Adrenal gland (tissue), 12 donors: ENCODE data around the gene SULT1C3. TPM values are rescaled to one million over a fixed set of nuclear protein-coding genes. Genes with fewer than 3 reads are reported as not detected.
A peak's percentile ranks its signal among the peaks of the same experiment; 100 is the strongest.

Experiments used
- DNase-seq, 7 donors: peaks; one replicate each; pipeline ENCODE4 v3.0.0-alpha.2; 2019 to 2020
- H3K27ac ChIP-seq, 5 donors: fragments of 200-600 bp; sonication (generic) in 4 of 5; 1 replicate in 3 of 5; 2 replicates in 2 of 5; pipeline versions ENCODE4 v1.5.1 to v1.8.0; 2016 to 2020; ENCODE audit warnings: mild to moderate bottlenecking in 1 of 5
- H3K27me3 ChIP-seq: fragments of 200-600 bp; 2 replicates; pipeline ENCODE4 v1.8.0; 2021
- H3K36me3 ChIP-seq, 2 donors: fragments of 200-600 bp; replicated peaks in 1 of 2; 1 replicate in 1 of 2; 2 replicates in 1 of 2; pipeline versions ENCODE4 v1.5.1 to v1.8.0; 2018 to 2022
- H3K4me1 ChIP-seq, 2 donors: fragments of 200-600 bp; replicated peaks in 1 of 2; 1 replicate in 1 of 2; 2 replicates in 1 of 2; pipeline versions ENCODE4 v1.5.1 to v1.8.0; 2018 to 2021
- H3K4me3 ChIP-seq, 4 donors: fragments of 200-600 bp; sonication (generic) in 3 of 4; one replicate each; pipeline ENCODE4 v1.5.1; 2016 to 2018
- H3K9me3 ChIP-seq, 3 donors: fragments of 200-600 bp; sonication (generic) in 1 of 3; replicated peaks in 1 of 3; 1 replicate in 2 of 3; 2 replicates in 1 of 3; pipeline versions ENCODE4 v1.5.1 to v1.8.0; 2016 to 2021
- POLR2A ChIP-seq, 2 donors: fragments of 450-650 bp; IDR thresholded peaks; one replicate each; pipeline ENCODE4 v1.6.1; 2017; ENCODE audit warnings: antibody characterized with exemption in 2 of 2, mild to moderate bottlenecking in 2 of 2, moderate library complexity in 1 of 2
- WGBS, 4 donors: extraction: QIAGEN DNeasy Blood & Tissue Kit in 2 of 4; methylation state at CpG; one replicate each; pipeline versions ENCODE4 v1.1.5 to v1.1.7; 2013 to 2017; 5-methylcytosine and 5-hydroxymethylcytosine counted together
- intact Hi-C, 2 donors: fragments of 100-400 bp; cut with DNase I; formaldehyde crosslinking; loops; one replicate each; pipeline versions ENCODE4 v1.14.1 to v1.15.0; 2022 to 2023
- polyA plus RNA-seq, 3 donors: library from polyadenylated mRNA; stranded (reverse); fragments of 200-250 nt in 2 of 3; fragments of 350-450 nt in 1 of 3; fragmentation: Illumina TruSeq in 1 of 3; extraction: RNeasy Lipid Tissue Mini Kit (QIAGEN cat#74804) in 1 of 3; gene quantifications; one replicate each; pipeline ENCODE4 v1.2.3, GENCODE V29; 2013 to 2014
- total RNA-seq, 9 donors: library from RNA; depleted of rRNA in 4 of 9; stranded (reverse); fragments of >200 nt in 4 of 9; fragments of 120-200 nt in 1 of 9; fragmentation: NEBNext Ultra II Directional in 1 of 9; extraction: Animal tissue kit (Norgen Biotek cat#: 25700) in 1 of 9; gene quantifications; one replicate each; pipeline versions ENCODE4 v1.1.0 to v1.2.4, GENCODE V29; 2013 to 2023
- TF ChIP-seq, protein P1 (sequence below), 6 experiments: fragments of 450-650 bp in 4 of 6; fragments of 200-600 bp in 2 of 6; sonication (generic) in 1 of 6; IDR thresholded peaks; 1 replicate in 5 of 6; 2 replicates in 1 of 6; pipeline versions ENCODE4 v1.5.1 to v1.8.0; 2016 to 2021; ENCODE audit warnings: antibody characterized with exemption in 6 of 6, mild to moderate bottlenecking in 2 of 6, moderate library complexity in 1 of 6
- donor health status: healthy with polysubstance abuse.
- donor health status: Bipolar disorder and iron deficiency.
- donor health status: DM: yes; HTN: yes; CAD: no.
- donor health status: DM: no; HTN: no; CAD: no.
- donor health status: DM: no; HTN: no; CAD: no.
- donor health status: DM: yes; HTN: yes; CAD: no.

SULT1C3 gene
- total and polyA plus RNA-seq, 12 donors: not detected

DNA sequence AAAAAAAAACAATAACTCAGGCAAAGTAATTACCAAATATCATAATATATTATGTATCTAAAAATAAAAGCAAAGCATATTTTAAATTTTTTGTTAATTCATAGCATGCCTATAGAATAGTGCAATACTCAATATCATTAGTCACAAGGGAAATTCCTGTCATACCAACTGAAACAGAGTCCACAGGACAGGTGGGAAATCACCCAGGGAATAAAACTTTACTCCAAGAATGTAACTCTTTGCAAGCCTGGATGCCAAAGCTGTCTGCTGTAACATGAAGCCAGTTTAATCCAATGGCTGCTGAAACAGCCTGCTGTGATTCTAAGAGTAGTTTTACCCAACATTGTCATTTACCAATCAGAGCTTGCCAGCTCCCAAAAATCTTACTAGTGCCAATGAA is 40.0 kb upstream of the SULT1C3 start:
- DNase-seq: no peak
- Histone ChIP-seq H3K36me3 (no peaks in the 10 kb centered on the region), H3K4me1 (no peaks in the 10 kb centered on the region), H3K27me3 (no peaks in the 10 kb centered on the region), H3K9me3 (no peaks in the 10 kb centered on the region), H3K27ac (no peak overlapping the region), H3K4me3 (no peak overlapping the region)
- intact Hi-C loops: no loop called here
- TF ChIP-seq, protein P1, sequence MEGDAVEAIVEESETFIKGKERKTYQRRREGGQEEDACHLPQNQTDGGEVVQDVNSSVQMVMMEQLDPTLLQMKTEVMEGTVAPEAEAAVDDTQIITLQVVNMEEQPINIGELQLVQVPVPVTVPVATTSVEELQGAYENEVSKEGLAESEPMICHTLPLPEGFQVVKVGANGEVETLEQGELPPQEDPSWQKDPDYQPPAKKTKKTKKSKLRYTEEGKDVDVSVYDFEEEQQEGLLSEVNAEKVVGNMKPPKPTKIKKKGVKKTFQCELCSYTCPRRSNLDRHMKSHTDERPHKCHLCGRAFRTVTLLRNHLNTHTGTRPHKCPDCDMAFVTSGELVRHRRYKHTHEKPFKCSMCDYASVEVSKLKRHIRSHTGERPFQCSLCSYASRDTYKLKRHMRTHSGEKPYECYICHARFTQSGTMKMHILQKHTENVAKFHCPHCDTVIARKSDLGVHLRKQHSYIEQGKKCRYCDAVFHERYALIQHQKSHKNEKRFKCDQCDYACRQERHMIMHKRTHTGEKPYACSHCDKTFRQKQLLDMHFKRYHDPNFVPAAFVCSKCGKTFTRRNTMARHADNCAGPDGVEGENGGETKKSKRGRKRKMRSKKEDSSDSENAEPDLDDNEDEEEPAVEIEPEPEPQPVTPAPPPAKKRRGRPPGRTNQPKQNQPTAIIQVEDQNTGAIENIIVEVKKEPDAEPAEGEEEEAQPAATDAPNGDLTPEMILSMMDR (IDR thresholded peaks at IDR 0.05): no peak
- TF ChIP-seq POLR2A (IDR thresholded peaks at IDR 0.05): no peak

DNA sequence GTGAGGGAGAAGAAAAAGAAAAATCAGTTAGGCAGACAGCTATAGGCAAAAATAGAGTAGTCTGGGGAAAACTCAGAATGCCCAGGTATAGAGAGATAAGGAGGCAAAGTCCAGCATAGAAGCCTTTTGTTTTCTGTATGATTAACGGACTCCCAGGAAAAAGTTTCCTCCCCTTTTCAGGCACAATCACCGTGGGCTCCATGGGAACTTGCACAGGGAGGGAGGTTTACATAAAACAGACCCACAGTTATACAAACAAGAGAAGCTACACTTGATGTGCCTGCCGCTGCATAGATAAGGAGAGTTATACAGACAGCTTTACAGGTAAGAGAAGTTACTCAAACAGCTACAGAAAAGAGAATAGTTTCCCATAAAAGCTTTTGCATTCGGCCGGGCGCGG is 39.2 kb upstream of the SULT1C3 start:
- Histone ChIP-seq H3K4me3 (no peak overlapping the region), H3K27me3 (no peaks in the 10 kb centered on the region), H3K36me3 (no peaks in the 10 kb centered on the region), H3K4me1 (no peaks in the 10 kb centered on the region), H3K27ac (no peak overlapping the region), H3K9me3 (no peaks in the 10 kb centered on the region)
- TF ChIP-seq POLR2A (IDR thresholded peaks at IDR 0.05): no peak
- TF ChIP-seq, protein P1 (IDR thresholded peaks at IDR 0.05): no peak
- 84 to 90% (median 86%) methylated on average over 7 of the region's 7 CpGs for WGBS, 4 donors
- intact Hi-C loops: no loop called here
- DNase-seq: no peak

DNA sequence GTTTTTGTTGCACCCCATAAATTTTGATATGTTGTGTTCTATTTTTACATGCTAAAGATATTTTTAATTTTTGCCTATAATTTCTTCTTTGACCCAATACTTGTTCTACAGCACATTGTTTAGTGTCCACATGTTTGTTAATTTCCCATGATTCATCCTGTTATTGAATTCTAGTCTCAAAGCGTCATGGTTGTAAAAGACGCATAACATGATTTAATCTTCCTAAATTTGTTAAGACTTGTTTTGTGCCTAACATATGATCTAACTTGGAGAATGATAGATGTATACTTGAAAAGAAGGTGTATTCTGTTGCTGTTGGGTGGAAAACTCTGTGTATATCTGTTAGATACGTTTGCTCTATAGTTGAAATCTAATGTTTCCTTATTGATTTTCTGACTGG is 27.1 kb upstream of the SULT1C3 start:
- no peak overlapping the region for H3K4me3 ChIP-seq
- no peaks in the 10 kb centered on the region for H3K27me3 ChIP-seq
- intact Hi-C loops: no loop called here
- TF ChIP-seq, protein P1 (IDR thresholded peaks at IDR 0.05): no peak
- TF ChIP-seq POLR2A (IDR thresholded peaks at IDR 0.05): no peak
- DNase-seq: no peak
- 70 to 79% (median 75%) methylated on average over 3 of the region's 3 CpGs for WGBS, 4 donors
- no peaks in the 10 kb centered on the region for H3K9me3 ChIP-seq
- H3K36me3 ChIP-seq: no peaks in the 10 kb centered on the region
- no peaks in the 10 kb centered on the region for H3K4me1 ChIP-seq
- no peak overlapping the region for H3K27ac ChIP-seq

DNA sequence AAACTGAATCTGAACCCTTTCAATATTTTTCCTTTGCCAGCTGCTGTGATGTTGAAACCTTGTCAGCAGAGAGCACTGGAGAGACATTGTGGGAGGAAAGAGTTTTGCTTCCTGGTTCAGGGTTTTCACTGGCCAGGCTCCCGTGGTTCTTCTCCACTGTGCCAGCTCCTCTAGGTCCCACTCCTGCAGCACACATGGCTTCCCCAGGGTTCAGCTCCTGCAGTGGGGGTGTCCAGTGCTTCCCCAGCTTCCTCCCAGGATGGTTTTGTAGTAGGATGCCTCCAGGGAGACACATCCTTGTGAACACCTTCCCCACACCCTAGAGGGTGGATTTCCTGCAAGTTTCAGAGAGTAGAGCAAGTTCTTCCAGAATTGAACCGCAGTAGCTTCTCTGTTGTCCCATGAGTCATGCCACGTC is 24.0 kb upstream of the SULT1C3 start:
- intact Hi-C loops: no loop called here
- Histone ChIP-seq H3K4me3 (no peak overlapping the region), H3K27me3 (no peaks in the 10 kb centered on the region), H3K36me3 (no peaks in the 10 kb centered on the region), H3K9me3 (no peaks in the 10 kb centered on the region), H3K4me1 (no peaks in the 10 kb centered on the region), H3K27ac (no peak overlapping the region)
- no peak for TF ChIP-seq POLR2A (IDR thresholded peaks at IDR 0.05)
- TF ChIP-seq, protein P1 (IDR thresholded peaks at IDR 0.05): peak in 3 of 6 experiments; percentile 8 to 18 (median 15)
- DNase-seq: no peak
- 41 to 54% (median 43%) methylated on average over 3 of the region's 3 CpGs for WGBS, 4 donors
